ENCODE data around the gene TNFRSF25.
"Not testable (repeated sequence)": the region's sequence is repeated elsewhere in the genome, so short reads cannot be mapped to it uniquely, and the experiment has no call there.

TNFRSF25 gene

GRCh38 chr1:6501279-6501813 lies 35.4 kb upstream of the TNFRSF25 start:
- DNase-seq (ENCODE audit: low read depth) = no peak

DNA sequence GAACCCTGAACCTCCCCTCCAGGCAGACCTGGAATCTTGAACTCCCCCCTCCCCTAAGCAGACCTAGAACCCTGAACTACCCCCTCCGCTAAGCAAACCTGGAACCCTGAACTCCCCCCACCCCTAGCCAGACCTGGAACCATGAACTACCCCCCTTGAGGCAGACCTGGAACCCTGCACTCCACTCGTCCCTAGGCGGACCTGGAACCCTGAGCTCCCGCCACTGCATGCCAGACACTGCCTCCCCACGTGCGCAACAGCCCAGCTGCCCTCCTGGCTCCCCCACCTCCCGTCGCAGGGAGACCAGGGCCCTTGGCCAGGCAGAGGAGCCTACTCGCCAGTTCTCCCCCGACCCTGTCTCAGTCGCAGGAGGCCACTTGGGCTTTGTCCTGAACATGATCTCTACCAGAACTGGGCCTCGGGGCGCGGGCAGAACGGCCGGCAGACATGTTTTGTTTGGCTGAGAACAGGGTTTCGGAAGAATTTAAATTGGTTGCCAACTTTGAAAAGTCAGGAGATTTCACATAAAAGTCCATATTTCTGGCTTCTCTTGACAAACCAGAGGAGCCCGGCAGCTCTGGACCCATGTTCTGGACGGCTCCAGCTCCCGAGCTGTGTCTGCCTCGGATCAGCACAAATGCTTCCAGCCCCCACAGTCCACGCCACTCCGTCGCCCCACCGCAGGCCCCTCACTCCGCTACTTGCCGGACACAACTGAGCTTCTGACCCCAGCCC lies 34.7 kb upstream of the TNFRSF25 start:
- no peak for DNase-seq (ENCODE audit: low read depth)

DNA sequence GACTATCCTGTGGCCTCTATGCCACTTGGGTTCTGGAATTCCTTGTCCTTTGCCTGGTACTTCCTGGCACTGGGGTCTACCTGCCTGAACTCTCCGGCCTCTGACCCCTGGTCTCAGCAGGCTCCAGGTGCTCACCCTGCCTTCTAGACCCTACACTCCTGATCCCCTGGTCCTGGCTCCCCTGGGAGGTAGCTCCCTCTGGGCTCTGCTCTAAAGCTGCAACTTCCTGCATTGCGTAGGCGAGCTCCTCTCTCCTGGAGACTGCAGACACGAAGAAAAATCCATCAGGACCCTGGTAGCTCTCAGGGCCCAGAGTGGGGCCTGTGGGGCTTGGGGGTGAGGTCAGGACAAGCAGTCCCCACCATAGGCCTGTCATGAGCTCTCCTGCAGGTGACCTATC lies 33.3 kb upstream of the TNFRSF25 start:
- no peak for DNase-seq (ENCODE audit: low read depth)

DNA sequence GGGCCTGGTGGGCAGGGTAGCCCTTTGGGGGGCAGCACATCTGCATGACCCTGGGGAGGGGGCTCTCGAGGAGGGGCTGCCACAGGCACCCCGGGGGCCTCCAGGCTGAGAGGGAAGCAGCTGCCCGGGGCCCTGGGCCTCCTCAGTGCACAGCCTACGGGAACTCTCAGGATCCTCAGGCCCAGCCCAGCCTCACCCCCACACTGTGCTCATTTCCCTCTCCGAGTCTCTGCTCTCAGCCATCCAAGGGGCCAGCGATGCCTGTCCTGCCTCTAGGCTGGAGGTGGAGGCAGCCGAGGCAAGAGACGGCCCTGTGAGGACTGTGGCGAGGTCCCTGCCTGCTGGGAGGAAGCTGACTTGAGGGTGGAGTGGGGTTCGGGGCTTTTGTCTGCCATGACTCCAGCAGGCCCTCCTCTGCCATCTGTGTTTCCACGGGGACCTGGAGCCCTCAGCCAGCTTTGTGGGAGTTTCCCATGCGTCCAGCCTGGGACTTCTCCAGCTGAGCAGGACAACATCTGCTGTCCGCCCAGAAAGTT lies 32.7 kb upstream of the TNFRSF25 start:
- DNase-seq (ENCODE audit: low read depth) = no peak

GRCh38 chr1:6497867-6498575 lies 32.0 kb upstream of the TNFRSF25 start:
- no peak for DNase-seq (ENCODE audit: low read depth)

- DNase-seq (ENCODE audit: low read depth) = peak; percentile 15
These were observed 31.4 kb upstream of the TNFRSF25 start for GRCh38 chr1:6497215-6497866.

DNA sequence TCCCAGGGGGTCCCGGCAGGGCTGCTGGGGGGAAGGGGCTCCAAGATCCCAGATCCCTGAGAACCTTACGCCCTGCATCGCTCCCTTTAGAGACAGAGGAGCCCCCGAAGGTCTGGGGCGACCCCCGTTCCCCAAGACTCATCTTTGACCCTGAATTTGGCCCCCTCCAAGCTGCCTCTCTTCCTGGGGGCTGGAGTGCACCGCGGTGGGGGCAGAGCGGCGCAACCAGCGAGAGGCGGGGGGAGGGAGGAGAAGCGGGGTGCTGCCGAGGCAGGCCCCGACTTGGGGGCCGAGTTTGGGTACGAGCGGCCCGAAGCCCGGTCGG lies 30.9 kb upstream of the TNFRSF25 start:
- DNase-seq (ENCODE audit: low read depth) = no peak

GRCh38 chr1:6496365-6496721 lies 30.4 kb upstream of the TNFRSF25 start:
- DNase-seq (ENCODE audit: low read depth) = no peak

DNA sequence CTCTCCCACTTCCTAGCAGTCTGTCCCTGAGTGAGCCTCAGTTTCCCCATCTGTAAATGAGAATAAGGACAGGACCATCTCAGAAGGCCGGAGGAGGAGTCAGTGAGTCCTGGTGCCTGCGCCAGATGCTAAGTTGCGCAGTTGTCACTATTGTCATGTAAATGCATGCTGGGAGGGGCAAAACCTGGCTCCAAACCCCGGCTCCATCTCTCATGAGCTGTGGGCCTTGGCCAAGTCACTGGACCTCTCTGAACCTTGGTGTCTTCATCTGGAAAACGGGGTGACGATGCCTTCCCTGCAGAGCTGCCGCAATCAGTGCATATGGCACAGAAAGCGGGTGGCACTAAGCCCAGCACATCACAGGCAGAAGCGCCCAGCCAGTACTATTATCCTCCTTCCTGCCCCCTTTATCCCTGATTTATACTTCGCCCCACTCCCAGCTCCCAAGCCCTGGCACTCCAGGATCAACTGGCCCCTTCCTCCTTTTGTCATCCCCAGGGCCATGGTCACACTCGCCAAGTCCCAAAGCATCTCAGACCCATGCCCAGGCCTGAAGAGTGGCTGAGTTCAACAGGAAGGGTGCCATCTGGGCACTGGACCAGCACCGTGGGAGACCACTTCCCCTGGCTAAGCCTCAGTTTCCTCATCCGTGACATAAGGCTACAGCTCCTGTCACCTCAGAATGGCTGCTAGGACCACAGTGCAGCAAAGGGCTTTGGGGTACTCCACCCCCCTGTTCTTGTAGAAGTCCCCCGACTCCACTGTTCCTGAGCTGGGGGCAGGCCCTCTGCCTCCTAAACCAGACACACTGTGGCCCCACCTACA lies 29.8 kb upstream of the TNFRSF25 start:
- no peak for DNase-seq (ENCODE audit: low read depth)

DNA sequence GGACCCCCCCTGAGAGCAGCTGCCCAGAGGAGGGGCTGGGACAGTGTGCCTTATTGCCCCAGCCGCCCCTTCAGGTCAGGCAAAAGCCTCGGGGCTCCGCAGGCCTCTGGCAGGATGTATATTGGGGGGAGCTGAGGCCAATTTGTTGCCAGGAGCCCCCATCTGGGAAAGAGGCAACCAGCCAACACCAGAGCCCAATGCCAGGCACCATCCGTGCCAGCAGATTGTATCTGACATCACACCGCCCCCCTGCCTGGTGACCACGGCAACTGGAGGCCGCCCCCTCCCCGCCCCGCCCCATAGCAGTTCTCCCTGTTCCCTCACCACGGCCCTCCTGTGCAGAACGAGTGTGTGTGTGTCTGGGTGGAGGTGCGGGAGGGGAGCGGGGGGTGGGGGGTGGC lies 29.1 kb upstream of the TNFRSF25 start:
- no peak for DNase-seq (ENCODE audit: low read depth)

DNA sequence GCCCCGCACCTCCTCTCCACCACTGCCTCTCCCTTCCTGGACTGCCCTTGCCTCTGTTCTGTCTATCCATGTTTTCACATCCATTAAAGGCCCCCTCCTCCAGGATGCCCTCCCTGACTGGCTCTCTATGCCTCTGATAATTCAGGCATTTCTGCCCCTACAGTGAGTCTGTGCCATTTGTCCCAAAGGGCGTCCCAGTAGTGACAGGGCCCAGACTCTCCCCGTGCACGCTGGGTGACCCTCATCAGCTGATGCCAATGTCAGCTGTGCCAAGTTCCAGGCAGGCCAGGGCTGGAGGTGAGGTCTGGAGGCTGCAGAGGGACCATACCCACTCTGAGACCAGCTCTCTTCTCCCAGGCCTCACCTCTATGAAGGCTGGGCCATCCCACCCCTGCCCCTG lies 28.7 kb upstream of the TNFRSF25 start:
- no peak for DNase-seq (ENCODE audit: low read depth)

DNA sequence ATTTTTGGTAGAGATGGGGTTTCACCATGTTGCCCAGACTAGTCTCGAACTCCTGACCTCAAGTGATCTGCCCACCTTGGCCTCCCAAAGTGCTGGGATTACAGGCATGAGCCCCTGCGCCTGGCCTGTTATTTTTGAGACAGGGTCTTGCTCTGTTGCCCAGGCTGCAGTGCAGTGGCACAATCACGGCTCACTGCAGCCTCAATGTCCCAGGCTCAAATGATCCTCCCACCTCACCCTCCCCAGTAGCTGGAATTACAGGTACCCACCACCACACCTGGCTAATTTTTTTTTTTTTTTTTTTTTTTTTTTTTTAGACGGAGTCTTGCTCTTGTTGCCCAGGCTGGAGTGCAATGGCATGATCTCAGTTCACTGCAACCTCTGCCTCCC lies 27.9 kb upstream of the TNFRSF25 start:
- DNase-seq (ENCODE audit: low read depth) = not testable (repeated sequence)

- DNase-seq (ENCODE audit: low read depth) = no peak
These were observed 26.0 kb upstream of the TNFRSF25 start for GRCh38 chr1:6491966-6492365.

- peak; percentile 64 for DNase-seq (ENCODE audit: low read depth)
These were observed 25.5 kb upstream of the TNFRSF25 start, which contains the start of gene PLEKHG5 for GRCh38 chr1:6491480-6491962. TSS of gene PLEKHG5 (minus strand) at chr1:6491667. CDS start at chr1:6477571, 14,096 bp downstream.

DNA sequence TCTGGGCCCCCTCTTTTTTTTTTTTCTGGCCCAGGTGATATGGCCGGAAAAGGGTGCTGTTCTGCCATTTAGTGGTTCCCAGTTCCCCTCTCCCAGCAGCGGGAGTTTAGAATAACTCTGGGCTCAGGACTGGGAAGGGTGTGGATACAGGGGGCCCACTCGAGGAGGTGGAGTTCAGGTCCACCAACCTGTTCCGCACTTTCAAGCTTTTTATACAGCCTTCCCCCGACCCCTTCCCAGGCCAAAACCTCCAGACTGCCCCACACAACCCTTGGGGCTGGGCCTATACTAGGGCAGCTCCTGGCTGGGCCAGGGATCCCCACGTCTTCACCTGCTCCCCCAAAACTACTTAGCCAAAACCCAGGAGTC lies 25.1 kb upstream of the TNFRSF25 start:
- no peak for DNase-seq (ENCODE audit: low read depth)

- peak; percentile 78 for DNase-seq (ENCODE audit: low read depth)
These were observed 24.5 kb upstream of the TNFRSF25 start for GRCh38 chr1:6490181-6491080.

DNA sequence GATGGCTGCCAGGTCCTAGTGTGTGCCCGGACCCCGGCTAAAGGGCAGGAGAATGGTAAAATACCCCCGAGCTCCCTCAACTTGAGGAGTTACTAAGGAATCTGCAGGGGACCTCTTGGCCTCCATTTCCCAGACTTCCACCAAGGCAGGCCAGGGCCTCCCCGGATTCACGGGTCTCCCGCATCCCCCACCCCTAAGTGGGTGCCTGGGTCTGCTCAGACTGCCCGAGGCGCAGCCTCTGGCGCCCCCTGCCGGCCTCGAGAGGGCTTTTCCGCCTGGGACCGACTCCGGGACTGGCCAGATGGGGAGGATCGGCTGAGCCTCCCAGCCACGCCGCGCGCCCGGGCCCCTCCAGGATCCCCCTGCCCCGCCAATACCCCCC lies 23.8 kb upstream of the TNFRSF25 start:
- peak; percentile 64 for DNase-seq (ENCODE audit: low read depth)

- no peak for DNase-seq (ENCODE audit: low read depth)
These were observed 23.4 kb upstream of the TNFRSF25 start for GRCh38 chr1:6489383-6489765.

DNA sequence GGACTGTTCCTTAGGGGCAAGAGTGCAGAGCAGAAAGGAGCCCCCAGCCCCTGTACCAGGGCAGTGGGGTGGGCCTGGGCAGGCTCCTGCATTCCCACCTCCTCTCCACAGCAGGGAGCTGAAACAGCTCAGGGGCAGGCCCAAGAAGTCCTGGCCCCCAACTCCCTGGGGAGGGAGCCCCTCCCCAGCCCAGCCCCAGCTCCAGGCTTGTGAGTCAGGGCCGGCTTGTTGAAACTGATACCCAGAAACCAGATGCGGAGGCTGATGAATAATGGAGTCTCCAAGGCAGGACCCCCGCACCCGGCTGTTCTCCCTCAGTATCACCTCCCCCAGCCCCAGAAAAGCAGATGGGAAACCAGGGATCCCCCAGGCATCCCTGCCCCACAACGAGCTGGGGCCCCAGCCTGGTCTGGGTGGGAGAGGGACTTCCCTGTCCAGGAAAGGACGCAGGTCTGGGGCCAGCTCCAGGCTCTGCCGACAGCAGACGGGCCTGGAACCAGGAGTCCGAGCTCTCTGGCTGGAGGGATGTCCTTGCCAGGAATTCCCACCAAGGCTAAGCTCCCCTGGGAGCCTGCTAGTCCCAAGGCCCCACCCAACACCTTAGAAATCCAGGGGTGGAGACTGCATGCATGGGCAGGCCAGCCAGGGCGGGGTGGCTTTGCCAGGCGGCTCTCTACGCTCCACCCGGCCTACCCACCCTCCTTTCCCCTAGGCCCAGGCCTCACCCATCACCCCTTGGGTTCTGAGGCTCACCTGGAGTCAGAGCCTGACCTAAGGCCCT lies 22.8 kb upstream of the TNFRSF25 start:
- DNase-seq (ENCODE audit: low read depth) = no peak

Data from iris pigment epithelial cell (primary cell).